ENCODE measurements around the gene TEX9.
"Not testable (repeated sequence)": the region's sequence is repeated elsewhere in the genome, so short reads cannot be mapped to it uniquely, and the experiment has no call there.

Gene TEX9

GRCh38 chr15:56369234-56369633 is 4.0 kb downstream of the TEX9 start:
- CTCF ChIA-PET, result interaction anchor here (1.1 kb wide), 1 partner anchor 183 kb away, joined by 4 read pairs; no protein-coding TSS in a partner anchor
- no peak for DNase-seq (ENCODE audit: low spot score)
- H3K27ac ChIP-seq, result no peak overlapping the region
- POLR2A ChIA-PET (ENCODE audit: low non-redundant PET), result no interaction called here
- TF ChIP-seq, protein P1, sequence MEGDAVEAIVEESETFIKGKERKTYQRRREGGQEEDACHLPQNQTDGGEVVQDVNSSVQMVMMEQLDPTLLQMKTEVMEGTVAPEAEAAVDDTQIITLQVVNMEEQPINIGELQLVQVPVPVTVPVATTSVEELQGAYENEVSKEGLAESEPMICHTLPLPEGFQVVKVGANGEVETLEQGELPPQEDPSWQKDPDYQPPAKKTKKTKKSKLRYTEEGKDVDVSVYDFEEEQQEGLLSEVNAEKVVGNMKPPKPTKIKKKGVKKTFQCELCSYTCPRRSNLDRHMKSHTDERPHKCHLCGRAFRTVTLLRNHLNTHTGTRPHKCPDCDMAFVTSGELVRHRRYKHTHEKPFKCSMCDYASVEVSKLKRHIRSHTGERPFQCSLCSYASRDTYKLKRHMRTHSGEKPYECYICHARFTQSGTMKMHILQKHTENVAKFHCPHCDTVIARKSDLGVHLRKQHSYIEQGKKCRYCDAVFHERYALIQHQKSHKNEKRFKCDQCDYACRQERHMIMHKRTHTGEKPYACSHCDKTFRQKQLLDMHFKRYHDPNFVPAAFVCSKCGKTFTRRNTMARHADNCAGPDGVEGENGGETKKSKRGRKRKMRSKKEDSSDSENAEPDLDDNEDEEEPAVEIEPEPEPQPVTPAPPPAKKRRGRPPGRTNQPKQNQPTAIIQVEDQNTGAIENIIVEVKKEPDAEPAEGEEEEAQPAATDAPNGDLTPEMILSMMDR (conservative IDR thresholded peaks at IDR 0.05; ENCODE audit: low read depth), result no peak

GRCh38 chr15:56371495-56372147 is 6.4 kb downstream of the TEX9 start:
- POLR2A ChIA-PET (ENCODE audit: low non-redundant PET), result no interaction called here
- no peak overlapping the region for H3K27ac ChIP-seq
- TF ChIP-seq, protein P1 (conservative IDR thresholded peaks at IDR 0.05; ENCODE audit: low read depth), result no peak
- peak; percentile 24 for DNase-seq (ENCODE audit: low spot score)
- CTCF ChIA-PET, result no interaction called here

GRCh38 chr15:56374693-56375092 is 9.5 kb downstream of the TEX9 start:
- POLR2A ChIA-PET (ENCODE audit: low non-redundant PET); CTCF ChIA-PET: not testable (repeated sequence)

GRCh38 chr15:56377822-56378221 is 12.6 kb downstream of the TEX9 start:
- DNase-seq (ENCODE audit: low spot score); H3K27ac ChIP-seq; POLR2A ChIA-PET (ENCODE audit: low non-redundant PET); CTCF ChIA-PET: not testable (repeated sequence)

More at GRCh38 chr15:56374693-56375092, 9.5 kb downstream of the TEX9 start:
- H3K27ac ChIP-seq; DNase-seq (ENCODE audit: low spot score): not testable (repeated sequence)

- POLR2A ChIA-PET (ENCODE audit: low non-redundant PET), result no interaction called here
- CTCF ChIA-PET, result no interaction called here
- H3K27ac ChIP-seq, result no peak overlapping the region
- DNase-seq (ENCODE audit: low spot score), result no peak
- TF ChIP-seq, protein P1 (conservative IDR thresholded peaks at IDR 0.05; ENCODE audit: low read depth), result no peak
These were observed 17.8 kb downstream of the TEX9 start for GRCh38 chr15:56383010-56383409.

- TF ChIP-seq, protein P1 (conservative IDR thresholded peaks at IDR 0.05; ENCODE audit: low read depth), result no peak
- CTCF ChIA-PET, result no interaction called here
- POLR2A ChIA-PET (ENCODE audit: low non-redundant PET), result no interaction called here
- DNase-seq (ENCODE audit: low spot score), result no peak
- H3K27ac ChIP-seq, result no peak overlapping the region
These were observed 20.7 kb downstream of the TEX9 start for GRCh38 chr15:56385908-56386307.

GRCh38 chr15:56390739-56391267 is 25.6 kb downstream of the TEX9 start:
- H3K27ac ChIP-seq, result no peak overlapping the region
- ChIA-PET POLR2A (ENCODE audit: low non-redundant PET) (no interaction called here), CTCF (no interaction called here)
- DNase-seq (ENCODE audit: low spot score), result no peak
- TF ChIP-seq, protein P1 (conservative IDR thresholded peaks at IDR 0.05; ENCODE audit: low read depth), result no peak

All from RWPE1 (cell line).